NCI-H69 (cell line): ENCODE measurements around the gene CFAP300.

Experiments used
- DNase-seq: peaks from one replicate; lab custom pipeline; 2025; lab: John Stamatoyannopoulos, UW

Gene CFAP300

GRCh38 chr11:102073253-102073652, 26.0 kb downstream of the CFAP300 start:
- no peak for DNase-seq

- no peak for DNase-seq
These were observed 32.4 kb downstream of the CFAP300 start for GRCh38 chr11:102079625-102080024.

- no peak for DNase-seq
These were observed 34.1 kb downstream of the CFAP300 start for GRCh38 chr11:102081313-102081712.

- no peak for DNase-seq
These were observed 38.8 kb downstream of the CFAP300 start for GRCh38 chr11:102085864-102086551.

GRCh38 chr11:102097186-102097585, 49.9 kb downstream of the CFAP300 start:
- DNase-seq: no peak

GRCh38 chr11:102099755-102100154, 52.5 kb downstream of the CFAP300 start:
- DNase-seq: no peak

- DNase-seq: no peak
These were observed 61.6 kb downstream of the CFAP300 start for GRCh38 chr11:102108734-102109440.

- peak; percentile 57 for DNase-seq
These were observed 62.9 kb downstream of the CFAP300 start, which contains the start of gene YAP1 for GRCh38 chr11:102109896-102110760. Gene YAP1, plus strand, starts transcription at chr11:102110447. Its CDS starts 402 bp downstream, at chr11:102110849.

- DNase-seq: no peak
These were observed 63.4 kb downstream of the CFAP300 start for GRCh38 chr11:102110761-102111010.

- DNase-seq: peak; percentile 33
These were observed 64.0 kb downstream of the CFAP300 start for GRCh38 chr11:102111011-102111786.

GRCh38 chr11:102111787-102112508, 64.7 kb downstream of the CFAP300 start:
- DNase-seq: no peak

- no peak for DNase-seq
These were observed 65.2 kb downstream of the CFAP300 start for GRCh38 chr11:102112509-102112821.

GRCh38 chr11:102114032-102114431, 66.8 kb downstream of the CFAP300 start:
- DNase-seq: no peak

- DNase-seq: no peak
These were observed 68.3 kb downstream of the CFAP300 start for GRCh38 chr11:102115557-102115956.

- DNase-seq: no peak
These were observed 69.4 kb downstream of the CFAP300 start for GRCh38 chr11:102116453-102117205.

GRCh38 chr11:102117472-102118113, 70.4 kb downstream of the CFAP300 start:
- no peak for DNase-seq

- DNase-seq: no peak
These were observed 71.7 kb downstream of the CFAP300 start for GRCh38 chr11:102118937-102119336.

GRCh38 chr11:102119997-102120396, 72.8 kb downstream of the CFAP300 start:
- no peak for DNase-seq

GRCh38 chr11:102120437-102120973, 73.3 kb downstream of the CFAP300 start:
- DNase-seq: no peak

- DNase-seq: no peak
These were observed 74.1 kb downstream of the CFAP300 start for GRCh38 chr11:102121329-102121728.
